GM23248 (cell line): ENCODE data around the gene ADPRH.

Source experiments
- EZH2 ChIP-seq: fragments of 200-600 bp; sonication (generic); IDR thresholded peaks from 2 replicates; pipeline ENCODE4 v1.6.1; 2018; ENCODE audit warnings: antibody characterized with exemption, mild to moderate bottlenecking; ENCODE audit not compliant: insufficient read depth, poor library complexity, severe bottlenecking
- EZH2phosphoT487 ChIP-seq: fragments of 200-600 bp; sonication (generic); IDR thresholded peaks from 2 replicates; pipeline ENCODE4 v1.6.1; 2018; ENCODE audit warnings: antibody characterized with exemption, moderate library complexity, mild to moderate bottlenecking, low read depth; ENCODE audit not compliant: insufficient read depth

DNA sequence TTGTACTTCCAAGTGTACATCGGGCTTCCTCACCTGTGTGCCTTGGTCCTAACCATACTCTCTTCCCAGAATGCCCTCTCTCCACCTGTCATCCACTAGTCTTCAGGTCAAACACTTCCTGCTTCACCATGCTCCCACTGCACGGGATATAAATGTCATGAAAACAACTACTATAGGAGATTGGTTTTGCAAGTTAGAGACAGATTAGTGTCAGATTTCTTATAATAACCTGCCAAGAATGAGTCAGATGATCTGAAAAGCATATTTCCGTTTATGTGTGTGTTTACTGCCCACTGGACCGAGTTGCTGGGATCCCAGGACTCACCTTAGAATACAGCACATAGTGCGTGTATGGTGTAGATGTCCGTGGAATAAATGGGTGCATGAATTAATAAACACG lies 39.8 kb downstream of the ADPRH start:
- TF ChIP-seq EZH2 (no peak), EZH2phosphoT487 (no peak)
